GM12878 (cell line): ENCODE results near the gene MYO15A. TPM values are rescaled to one million over a fixed set of nuclear protein-coding genes. Genes with fewer than 3 reads are reported as not detected.

Experiments
- ATAC-seq: fragments of 200-7000 bp; cut with Tn5 transposase; 3 replicates; pipeline ENCODE4 v1.9.1; 2020; ENCODE audit warnings: mild to moderate bottlenecking, moderate library complexity
- BruUV-seq: library from RNA; stranded (reverse); fragments of 400-500 nt; replicated peaks from 2 replicates; lab custom pipeline; 2021; lab: Mats Ljungman, UMichigan
- CTCF ChIA-PET: fragments of 300-600 bp; sonication (Branson Sonifier 250); formaldehyde crosslinking; extraction: SDS; loops from one replicate; lab custom pipeline; 2021; ENCODE audit warnings: inconsistent platforms; lab: Yijun Ruan, JAX
- POLR2A ChIA-PET: fragments of 350-600 bp; formaldehyde crosslinking; extraction: SDS; loops from one replicate; lab custom pipeline; 2021; ENCODE audit warnings: inconsistent platforms; lab: Charles Lee
- RAD21 ChIA-PET: fragments of 300-600 bp; sonication (Branson Sonifier 250); formaldehyde crosslinking; loops from one replicate; lab custom pipeline; 2023; ENCODE audit warnings: antibody characterized with exemption; ENCODE audit not compliant: unreplicated experiment; lab: Charles Lee
- SMC1A ChIA-PET: fragments of 300-600 bp; sonication (Branson Sonifier 250); formaldehyde crosslinking; loops from one replicate; lab custom pipeline; 2023; ENCODE audit not compliant: unreplicated experiment, uncharacterized antibody; lab: Charles Lee
- DNase-seq: peaks from one replicate; pipeline ENCODE4 v3.0.0-alpha.2; 2011; ENCODE audit warnings: low read depth, low spot score
- FAIRE-seq: peaks from 3 replicates; lab custom pipeline; 2011; peaks lifted over from hg19 to GRCh38; lab: Jason Lieb, UNC
- H2AFZ ChIP-seq: 2 replicates; pipeline ENCODE4 v1.6.0; 2011; ENCODE audit warnings: low read depth, low read length, control low read depth; ENCODE audit not compliant: control insufficient read depth
- H3K27ac ChIP-seq: 2 replicates; pipeline ENCODE4 v1.5.1; 2011; ENCODE audit warnings: control low read depth; ENCODE audit not compliant: control insufficient read depth, insufficient read depth
- H3K27me3 ChIP-seq, 2 experiments: replicated peaks in 1 of 2; 2 replicates each; pipeline versions ENCODE4 v1.6.0 to v1.6.1; 2011; ENCODE audit warnings: low read length in 1 of 2; ENCODE audit not compliant: control insufficient read depth in 2 of 2, insufficient read depth in 2 of 2
- H3K36me3 ChIP-seq, 2 experiments: 2 replicates each; pipeline ENCODE4 v1.5.1; 2011; ENCODE audit warnings: low read length in 1 of 2; ENCODE audit not compliant: control insufficient read depth in 2 of 2, insufficient read depth in 2 of 2
- H3K4me1 ChIP-seq: 2 replicates; pipeline ENCODE4 v1.6.1; 2011; ENCODE audit warnings: mild to moderate bottlenecking, low read length, moderate library complexity, mixed read lengths; ENCODE audit not compliant: control insufficient read depth, insufficient read depth
- H3K4me2 ChIP-seq: 2 replicates; pipeline ENCODE4 v1.6.0; 2011; ENCODE audit warnings: control low read depth; ENCODE audit not compliant: control insufficient read depth, insufficient read depth
- H3K4me3 ChIP-seq: fragments of 200-600 bp; sonication (generic); 2 replicates; pipeline ENCODE4 v1.5.1; 2016
- H3K79me2 ChIP-seq: 2 replicates; pipeline ENCODE4 v1.6.0; 2011; ENCODE audit warnings: low read length; ENCODE audit not compliant: control insufficient read depth, insufficient read depth
- H3K9ac ChIP-seq: 2 replicates; pipeline ENCODE4 v1.8.0; 2011; ENCODE audit warnings: low read length, control low read depth, mixed read lengths; ENCODE audit not compliant: control insufficient read depth, insufficient read depth
- H3K9me3 ChIP-seq: replicated peaks from 3 replicates; pipeline ENCODE4 v1.5.1; 2011; ENCODE audit warnings: mild to moderate bottlenecking, low read length; ENCODE audit not compliant: control insufficient read depth, insufficient read depth
- H4K20me1 ChIP-seq: 2 replicates; pipeline ENCODE4 v1.6.0; 2011; ENCODE audit not compliant: control insufficient read depth, insufficient read depth
- BMI1 ChIP-seq: fragments of 450-650 bp; IDR thresholded peaks from 2 replicates; pipeline ENCODE4 v1.6.1; 2016; ENCODE audit warnings: mild to moderate bottlenecking, moderate library complexity, borderline replicate concordance
- CBX3 ChIP-seq: fragments of 200-600 bp; sonication (generic); IDR thresholded peaks from 2 replicates; pipeline ENCODE4 v1.6.1; 2016; ENCODE audit warnings: low read depth, borderline replicate concordance
- CREM ChIP-seq: IDR thresholded peaks from 2 replicates; pipeline ENCODE4 v1.6.1; 2014; ENCODE audit warnings: antibody characterized with exemption, low read depth
- EZH2 ChIP-seq: IDR thresholded peaks from 2 replicates; pipeline ENCODE4 v1.6.1; 2012; ENCODE audit warnings: low read depth, mild to moderate bottlenecking, control low read depth, inconsistent platforms, low read length, borderline replicate concordance; ENCODE audit not compliant: control insufficient read depth
- NR2C1 ChIP-seq: fragments of 450-650 bp; IDR thresholded peaks from 2 replicates; pipeline ENCODE4 v1.6.1; 2017; ENCODE audit warnings: antibody characterized with exemption, mild to moderate bottlenecking, moderate library complexity
- POLR2AphosphoS2 ChIP-seq: IDR thresholded peaks from 2 replicates; pipeline ENCODE4 v1.6.1; 2011; ENCODE audit warnings: low read depth, mild to moderate bottlenecking, low read length, improper control_type of control experiment, moderate library complexity
- RB1 ChIP-seq: fragments of 450-650 bp; formaldehyde crosslinking; IDR thresholded peaks from 2 replicates; pipeline ENCODE4 v1.6.1; 2017; ENCODE audit warnings: mild to moderate bottlenecking, borderline replicate concordance
- SUZ12 ChIP-seq: fragments of 200-600 bp; sonication (generic); IDR thresholded peaks from one replicate; pipeline ENCODE4 v1.6.1; 2018; ENCODE audit warnings: antibody characterized with exemption, mild to moderate bottlenecking; ENCODE audit not compliant: unreplicated experiment
- TARDBP ChIP-seq: IDR thresholded peaks from 2 replicates; pipeline ENCODE4 v1.6.1; 2016; ENCODE audit warnings: borderline replicate concordance
- TCF7 ChIP-seq: IDR thresholded peaks from 2 replicates; pipeline ENCODE4 v1.6.1; 2014; ENCODE audit warnings: antibody characterized with exemption, borderline replicate concordance
- WRNIP1 ChIP-seq: IDR thresholded peaks from 2 replicates; pipeline ENCODE4 v1.6.1; 2011; ENCODE audit warnings: low read depth, low read length, improper control_type of control experiment, borderline replicate concordance
- ZNF622 ChIP-seq: fragments of 450-650 bp; IDR thresholded peaks from 2 replicates; pipeline ENCODE4 v1.6.1; 2017; ENCODE audit warnings: mild to moderate bottlenecking, inconsistent platforms
- WGBS: methylation state at CpG from one replicate; pipeline ENCODE4 v1.1.6; 2016; ENCODE audit warnings: low lambda C conversion rate; ENCODE audit not compliant: insufficient replicate concordance, insufficient coverage; ENCODE audit errors: missing lambda C conversion rate; 5-methylcytosine and 5-hydroxymethylcytosine counted together
- in situ Hi-C: fragments of 300-500 bp; cut with MboI; formaldehyde crosslinking; loops from 9 replicates; pipeline ENCODE4 v1.14.3; 2018; ENCODE audit warnings: mixed read lengths
- intact Hi-C: fragments of 100-400 bp; cut with micrococcal nuclease; formaldehyde crosslinking; loops from one replicate; pipeline ENCODE4 v1.14.2; 2022; ENCODE audit not compliant: unreplicated experiment
- polyA plus RNA-seq, 11 experiments: library from polyadenylated mRNA; depleted of rRNA in 4 of 11; unstranded in 6 of 11; stranded (reverse) in 5 of 11; fragments of >200 nt; fragmentation: Nextera tagmentation in 4 of 11; fragmentation: Illumina TruSeq in 1 of 11; extraction: Ambion mirVana in 4 of 11; extraction: Trizol in 1 of 11; gene quantifications; 1 replicate in 1 of 11; 2 replicates in 10 of 11; pipeline versions ENCODE4 v1.2.1 to v1.2.3, GENCODE V29; 2011 to 2016; ENCODE audit warnings: inconsistent platforms in 2 of 11, missing spikeins in 2 of 11, low read depth in 1 of 11
- total RNA-seq, 4 experiments: library from RNA; depleted of rRNA in 3 of 4; stranded (reverse); fragments of >200 nt in 3 of 4; fragmentation: Illumina TruSeq in 1 of 4; extraction: Trizol in 1 of 4; gene quantifications; 2 replicates each; pipeline versions ENCODE4 v1.2.1 to v1.2.3, GENCODE V29; 2013 to 2021
- TF ChIP-seq, protein P1 (sequence below): fragments of 450-650 bp; IDR thresholded peaks from 2 replicates; pipeline ENCODE4 v1.6.1; 2016; ENCODE audit warnings: mild to moderate bottlenecking, moderate library complexity, borderline replicate concordance
- TF ChIP-seq, protein P2 (sequence below): fragments of 450-650 bp; IDR thresholded peaks from 2 replicates; pipeline ENCODE4 v1.6.1; 2017; ENCODE audit warnings: borderline replicate concordance
- TF ChIP-seq, protein P3 (sequence below): fragments of 450-650 bp; IDR thresholded peaks from 2 replicates; pipeline ENCODE4 v1.6.1; 2018; ENCODE audit warnings: borderline replicate concordance, mild to moderate bottlenecking; ENCODE audit not compliant: partially characterized antibody

Gene MYO15A
- total and polyA plus RNA-seq, 10 of the 15 experiments (the other 5 are each of a cell fraction or from before 2014, with no cell fraction given) = 0.03 to 0.77 (median 0.21) TPM; not detected in 4

DNA sequence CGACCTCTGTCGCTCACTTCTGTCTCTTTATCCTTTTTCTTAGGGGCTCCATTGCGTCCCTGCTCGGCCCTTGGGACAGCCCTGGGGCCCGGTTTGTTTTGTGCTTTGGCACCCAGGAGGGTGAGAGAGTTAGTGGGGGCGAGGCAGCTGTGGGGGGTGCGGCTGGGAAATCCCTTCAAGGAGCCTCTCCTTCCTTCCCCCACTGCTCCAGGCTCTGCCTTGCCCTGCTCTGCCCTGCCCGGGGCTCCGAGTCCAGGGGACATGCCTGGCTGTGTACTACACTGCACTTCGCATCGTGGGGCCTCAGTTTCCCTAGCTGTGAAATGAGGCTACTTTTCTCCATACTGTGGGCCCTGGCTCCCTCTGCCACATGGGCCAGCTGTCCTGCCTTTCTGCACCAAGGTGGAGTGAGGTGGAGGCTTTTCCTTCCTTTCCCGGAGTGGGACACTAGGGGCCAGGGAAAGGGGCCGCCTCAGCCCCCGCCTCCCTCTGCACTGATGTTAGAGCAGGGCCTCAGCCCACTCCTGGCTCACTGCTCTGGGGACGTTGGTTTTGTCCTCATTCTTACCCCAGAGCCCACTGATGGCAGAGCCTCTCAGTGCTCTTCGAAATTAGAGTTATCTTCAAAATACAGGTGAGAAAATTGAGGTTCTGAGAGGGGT lies 117.9 kb downstream of the MYO15A start:
- no peak for DNase-seq
- H4K20me1 ChIP-seq = no peaks in the 10 kb centered on the region
- H3K4me3 ChIP-seq = peak overlapping the region; percentile 67
- FAIRE-seq = no peak
- H3K9me3 ChIP-seq = no peaks in the 10 kb centered on the region
- no TSS peak for BruUV-seq
- H3K36me3 ChIP-seq = no peaks in the 10 kb centered on the region
- no peak for ATAC-seq
- intact Hi-C loops = loop anchor here (2.0 to 5.0 kb wide), 2 partner anchors 34 to 44 kb away; partner anchors contain the start of genes ALKBH5 and MIEF2
- in situ Hi-C loops = no loop called here
- peak overlapping the region; percentile 78 for H2AFZ ChIP-seq
- H3K4me2 ChIP-seq = peak overlapping the region; percentile 64
- WGBS = 38% methylated on average over 16 of the region's 16 CpGs
- SMC1A ChIA-PET = no interaction called here
- H3K4me1 ChIP-seq = no peaks in the 10 kb centered on the region
- peak overlapping the region; percentile 67 for H3K9ac ChIP-seq
- POLR2A ChIA-PET = interaction anchor here (0.6 kb wide), 1 partner anchor 251 kb away, joined by 3 read pairs; no protein-coding TSS in a partner anchor
- RAD21 ChIA-PET = no interaction called here
- no peak overlapping the region for H3K27ac ChIP-seq
- no peaks in the 10 kb centered on the region for H3K27me3 ChIP-seq
- CTCF ChIA-PET = no interaction called here
- no peaks in the 10 kb centered on the region for H3K79me2 ChIP-seq
- TF ChIP-seq BMI1 = no peak
- TF ChIP-seq NR2C1 = no peak
- no peak for TF ChIP-seq EZH2
- no peak for TF ChIP-seq WRNIP1
- TF ChIP-seq, protein P1, sequence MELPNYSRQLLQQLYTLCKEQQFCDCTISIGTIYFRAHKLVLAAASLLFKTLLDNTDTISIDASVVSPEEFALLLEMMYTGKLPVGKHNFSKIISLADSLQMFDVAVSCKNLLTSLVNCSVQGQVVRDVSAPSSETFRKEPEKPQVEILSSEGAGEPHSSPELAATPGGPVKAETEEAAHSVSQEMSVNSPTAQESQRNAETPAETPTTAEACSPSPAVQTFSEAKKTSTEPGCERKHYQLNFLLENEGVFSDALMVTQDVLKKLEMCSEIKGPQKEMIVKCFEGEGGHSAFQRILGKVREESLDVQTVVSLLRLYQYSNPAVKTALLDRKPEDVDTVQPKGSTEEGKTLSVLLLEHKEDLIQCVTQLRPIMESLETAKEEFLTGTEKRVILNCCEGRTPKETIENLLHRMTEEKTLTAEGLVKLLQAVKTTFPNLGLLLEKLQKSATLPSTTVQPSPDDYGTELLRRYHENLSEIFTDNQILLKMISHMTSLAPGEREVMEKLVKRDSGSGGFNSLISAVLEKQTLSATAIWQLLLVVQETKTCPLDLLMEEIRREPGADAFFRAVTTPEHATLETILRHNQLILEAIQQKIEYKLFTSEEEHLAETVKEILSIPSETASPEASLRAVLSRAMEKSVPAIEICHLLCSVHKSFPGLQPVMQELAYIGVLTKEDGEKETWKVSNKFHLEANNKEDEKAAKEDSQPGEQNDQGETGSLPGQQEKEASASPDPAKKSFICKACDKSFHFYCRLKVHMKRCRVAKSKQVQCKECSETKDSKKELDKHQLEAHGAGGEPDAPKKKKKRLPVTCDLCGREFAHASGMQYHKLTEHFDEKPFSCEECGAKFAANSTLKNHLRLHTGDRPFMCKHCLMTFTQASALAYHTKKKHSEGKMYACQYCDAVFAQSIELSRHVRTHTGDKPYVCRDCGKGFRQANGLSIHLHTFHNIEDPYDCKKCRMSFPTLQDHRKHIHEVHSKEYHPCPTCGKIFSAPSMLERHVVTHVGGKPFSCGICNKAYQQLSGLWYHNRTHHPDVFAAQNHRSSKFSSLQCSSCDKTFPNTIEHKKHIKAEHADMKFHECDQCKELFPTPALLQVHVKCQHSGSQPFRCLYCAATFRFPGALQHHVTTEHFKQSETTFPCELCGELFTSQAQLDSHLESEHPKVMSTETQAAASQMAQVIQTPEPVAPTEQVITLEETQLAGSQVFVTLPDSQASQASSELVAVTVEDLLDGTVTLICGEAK = no peak
- TF ChIP-seq ZNF622 = no peak
- no peak for TF ChIP-seq POLR2AphosphoS2
- TF ChIP-seq, protein P2, sequence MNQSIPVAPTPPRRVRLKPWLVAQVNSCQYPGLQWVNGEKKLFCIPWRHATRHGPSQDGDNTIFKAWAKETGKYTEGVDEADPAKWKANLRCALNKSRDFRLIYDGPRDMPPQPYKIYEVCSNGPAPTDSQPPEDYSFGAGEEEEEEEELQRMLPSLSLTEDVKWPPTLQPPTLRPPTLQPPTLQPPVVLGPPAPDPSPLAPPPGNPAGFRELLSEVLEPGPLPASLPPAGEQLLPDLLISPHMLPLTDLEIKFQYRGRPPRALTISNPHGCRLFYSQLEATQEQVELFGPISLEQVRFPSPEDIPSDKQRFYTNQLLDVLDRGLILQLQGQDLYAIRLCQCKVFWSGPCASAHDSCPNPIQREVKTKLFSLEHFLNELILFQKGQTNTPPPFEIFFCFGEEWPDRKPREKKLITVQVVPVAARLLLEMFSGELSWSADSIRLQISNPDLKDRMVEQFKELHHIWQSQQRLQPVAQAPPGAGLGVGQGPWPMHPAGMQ = no peak
- TF ChIP-seq TARDBP = no peak
- TF ChIP-seq SUZ12 = no peak
- no peak for TF ChIP-seq CREM
- no peak for TF ChIP-seq TCF7
- no peak for TF ChIP-seq CBX3
- TF ChIP-seq, protein P3, sequence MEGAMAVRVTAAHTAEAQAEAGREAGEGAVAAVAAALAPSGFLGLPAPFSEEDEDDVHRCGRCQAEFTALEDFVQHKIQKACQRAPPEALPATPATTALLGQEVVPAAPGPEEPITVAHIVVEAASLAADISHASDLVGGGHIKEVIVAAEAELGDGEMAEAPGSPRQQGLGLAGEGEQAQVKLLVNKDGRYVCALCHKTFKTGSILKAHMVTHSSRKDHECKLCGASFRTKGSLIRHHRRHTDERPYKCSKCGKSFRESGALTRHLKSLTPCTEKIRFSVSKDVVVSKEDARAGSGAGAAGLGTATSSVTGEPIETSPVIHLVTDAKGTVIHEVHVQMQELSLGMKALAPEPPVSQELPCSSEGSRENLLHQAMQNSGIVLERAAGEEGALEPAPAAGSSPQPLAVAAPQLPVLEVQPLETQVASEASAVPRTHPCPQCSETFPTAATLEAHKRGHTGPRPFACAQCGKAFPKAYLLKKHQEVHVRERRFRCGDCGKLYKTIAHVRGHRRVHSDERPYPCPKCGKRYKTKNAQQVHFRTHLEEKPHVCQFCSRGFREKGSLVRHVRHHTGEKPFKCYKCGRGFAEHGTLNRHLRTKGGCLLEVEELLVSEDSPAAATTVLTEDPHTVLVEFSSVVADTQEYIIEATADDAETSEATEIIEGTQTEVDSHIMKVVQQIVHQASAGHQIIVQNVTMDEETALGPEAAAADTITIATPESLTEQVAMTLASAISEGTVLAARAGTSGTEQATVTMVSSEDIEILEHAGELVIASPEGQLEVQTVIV = no peak
- TF ChIP-seq RB1 = no peak
